HEK293 (cell line): ENCODE measurements around the gene MED17.

Experiments
- KLF16 ChIP-seq: fragments of 450-650 bp; formaldehyde crosslinking; IDR thresholded peaks from 2 replicates; pipeline ENCODE4 v1.5.1; 2017; ENCODE audit warnings: missing biosample characterization, missing genetic modification characterization
- ZBTB17 ChIP-seq: fragments of 450-650 bp; formaldehyde crosslinking; IDR thresholded peaks from 2 replicates; pipeline ENCODE4 v1.5.1; 2016; ENCODE audit warnings: missing biosample characterization, missing genetic modification characterization
- ZNF121 ChIP-seq: fragments of 450-650 bp; formaldehyde crosslinking; IDR thresholded peaks from 2 replicates; pipeline ENCODE4 v1.5.1; 2016; ENCODE audit warnings: missing biosample characterization, missing genetic modification characterization
- ZNF433 ChIP-seq: fragments of 450-650 bp; formaldehyde crosslinking; IDR thresholded peaks from 2 replicates; pipeline ENCODE4 v1.5.1; 2016; ENCODE audit warnings: missing biosample characterization, missing genetic modification characterization, low read depth
- TF ChIP-seq, protein P1 (sequence below): fragments of 450-650 bp; formaldehyde crosslinking; IDR thresholded peaks from 2 replicates; pipeline ENCODE4 v1.5.1; 2016; ENCODE audit warnings: missing biosample characterization, missing genetic modification characterization

DNA sequence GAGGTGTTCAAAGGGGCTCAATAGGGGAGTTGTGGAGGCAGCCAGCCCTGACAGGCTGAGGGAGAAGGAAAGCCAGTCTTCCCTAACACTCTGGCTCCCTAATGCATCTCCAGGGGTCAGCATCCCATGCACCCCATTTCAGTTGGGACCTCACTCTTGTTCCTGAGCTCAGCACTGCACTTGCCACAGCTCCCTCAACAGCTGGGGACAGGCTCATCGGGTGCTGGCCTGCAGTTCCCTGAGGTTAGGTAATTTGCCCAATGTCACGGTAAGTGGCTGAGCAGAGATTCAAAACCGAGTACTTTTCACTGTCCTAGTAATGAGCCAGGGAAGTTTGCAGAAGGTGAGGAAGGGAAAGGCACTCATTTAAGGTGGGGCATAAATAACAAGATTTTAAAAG lies 45.5 kb downstream of the MED17 start:
- TF ChIP-seq, protein P1, sequence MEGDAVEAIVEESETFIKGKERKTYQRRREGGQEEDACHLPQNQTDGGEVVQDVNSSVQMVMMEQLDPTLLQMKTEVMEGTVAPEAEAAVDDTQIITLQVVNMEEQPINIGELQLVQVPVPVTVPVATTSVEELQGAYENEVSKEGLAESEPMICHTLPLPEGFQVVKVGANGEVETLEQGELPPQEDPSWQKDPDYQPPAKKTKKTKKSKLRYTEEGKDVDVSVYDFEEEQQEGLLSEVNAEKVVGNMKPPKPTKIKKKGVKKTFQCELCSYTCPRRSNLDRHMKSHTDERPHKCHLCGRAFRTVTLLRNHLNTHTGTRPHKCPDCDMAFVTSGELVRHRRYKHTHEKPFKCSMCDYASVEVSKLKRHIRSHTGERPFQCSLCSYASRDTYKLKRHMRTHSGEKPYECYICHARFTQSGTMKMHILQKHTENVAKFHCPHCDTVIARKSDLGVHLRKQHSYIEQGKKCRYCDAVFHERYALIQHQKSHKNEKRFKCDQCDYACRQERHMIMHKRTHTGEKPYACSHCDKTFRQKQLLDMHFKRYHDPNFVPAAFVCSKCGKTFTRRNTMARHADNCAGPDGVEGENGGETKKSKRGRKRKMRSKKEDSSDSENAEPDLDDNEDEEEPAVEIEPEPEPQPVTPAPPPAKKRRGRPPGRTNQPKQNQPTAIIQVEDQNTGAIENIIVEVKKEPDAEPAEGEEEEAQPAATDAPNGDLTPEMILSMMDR: no peak
- TF ChIP-seq ZBTB17 (tag by site-specific recombination): no peak
- no peak for TF ChIP-seq KLF16 (tag by site-specific recombination)
- TF ChIP-seq ZNF121 (tag by site-specific recombination): no peak
- TF ChIP-seq ZNF433 (tag by site-specific recombination): no peak
